G401 (cell line): ENCODE data around the gene C1orf87. TPM values are rescaled to one million over a fixed set of nuclear protein-coding genes. Genes with fewer than 3 reads are reported as not detected.

Source experiments
- DNase-seq: peaks from one replicate; pipeline ENCODE4 v3.0.0-alpha.2; 2015; ENCODE audit warnings: low spot score
- in situ Hi-C: cut with HindIII; loops from 2 replicates; pipeline ENCODE4 v1.10.0; 2016; ENCODE audit warnings: low sequenced_read_pairs, mixed read lengths
- total RNA-seq: library from RNA; depleted of rRNA; stranded (reverse); fragments of >200 nt; shearing (Covaris generic); gene quantifications from 2 replicates; pipeline ENCODE4 v1.2.3, GENCODE V29; 2014

C1orf87 gene
- total RNA-seq, 1 experiment from 2014 or later, result not detected

DNA sequence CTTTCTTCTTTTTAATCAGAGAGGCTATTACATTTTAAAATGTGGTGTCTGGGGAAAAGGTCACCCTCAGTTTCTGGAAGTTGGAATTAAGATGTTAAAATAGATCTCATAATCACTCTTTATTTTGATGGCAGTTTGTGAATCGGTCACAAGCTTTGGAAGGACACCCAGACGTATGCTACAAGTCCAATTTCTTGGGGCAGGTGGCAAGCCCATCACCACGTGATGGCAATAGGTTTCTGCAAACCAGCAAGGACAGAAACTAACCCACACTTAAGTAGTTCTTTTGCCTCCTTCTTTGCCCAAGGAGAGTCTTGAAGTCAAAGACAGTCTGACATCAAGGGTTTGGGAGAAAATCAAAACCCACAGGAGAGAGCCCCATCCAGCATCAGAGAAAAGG lies 72.9 kb downstream of the C1orf87 start:
- DNase-seq, result no peak
- in situ Hi-C loops, result no loop called here

DNA sequence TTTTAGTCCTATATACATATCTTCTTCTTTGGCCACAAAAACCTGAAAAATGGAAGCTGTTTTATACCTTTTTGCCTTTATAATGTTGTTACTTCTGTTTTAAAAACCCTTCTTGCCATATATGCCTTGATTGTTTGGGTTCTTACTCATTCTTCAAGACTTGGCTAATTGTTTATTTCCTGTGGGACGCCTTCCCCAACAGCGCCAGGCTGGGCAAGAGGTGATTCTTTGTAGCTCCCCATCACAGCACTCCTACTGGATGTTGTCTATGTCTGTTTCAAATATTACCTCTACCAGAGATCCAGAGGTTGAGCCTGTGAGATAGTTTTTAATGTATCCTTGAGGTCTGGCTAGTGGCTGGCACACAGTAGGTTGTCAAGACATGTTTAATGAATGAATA lies 73.8 kb downstream of the C1orf87 start:
- in situ Hi-C loops, result no loop called here
- DNase-seq, result no peak

DNA sequence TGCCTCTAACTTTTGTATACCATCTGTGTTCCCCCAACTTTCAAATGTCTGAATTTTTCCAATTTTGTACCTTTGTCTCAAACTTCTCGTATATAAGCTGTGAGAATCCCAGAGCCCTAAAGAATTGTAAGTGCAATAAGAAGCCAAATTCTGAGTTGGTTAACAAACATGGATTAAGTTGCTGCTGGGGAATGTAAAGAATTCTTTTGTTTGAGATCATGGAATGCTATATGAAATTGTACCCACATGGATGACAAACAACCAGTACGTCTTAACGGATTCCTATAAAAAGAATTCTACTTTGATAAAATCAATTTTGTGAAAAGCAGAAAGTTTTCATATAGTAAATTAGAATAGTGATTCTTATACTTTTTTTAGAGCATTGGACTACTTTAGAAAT lies 74.6 kb downstream of the C1orf87 start:
- in situ Hi-C loops, result no loop called here
- no peak for DNase-seq

DNA sequence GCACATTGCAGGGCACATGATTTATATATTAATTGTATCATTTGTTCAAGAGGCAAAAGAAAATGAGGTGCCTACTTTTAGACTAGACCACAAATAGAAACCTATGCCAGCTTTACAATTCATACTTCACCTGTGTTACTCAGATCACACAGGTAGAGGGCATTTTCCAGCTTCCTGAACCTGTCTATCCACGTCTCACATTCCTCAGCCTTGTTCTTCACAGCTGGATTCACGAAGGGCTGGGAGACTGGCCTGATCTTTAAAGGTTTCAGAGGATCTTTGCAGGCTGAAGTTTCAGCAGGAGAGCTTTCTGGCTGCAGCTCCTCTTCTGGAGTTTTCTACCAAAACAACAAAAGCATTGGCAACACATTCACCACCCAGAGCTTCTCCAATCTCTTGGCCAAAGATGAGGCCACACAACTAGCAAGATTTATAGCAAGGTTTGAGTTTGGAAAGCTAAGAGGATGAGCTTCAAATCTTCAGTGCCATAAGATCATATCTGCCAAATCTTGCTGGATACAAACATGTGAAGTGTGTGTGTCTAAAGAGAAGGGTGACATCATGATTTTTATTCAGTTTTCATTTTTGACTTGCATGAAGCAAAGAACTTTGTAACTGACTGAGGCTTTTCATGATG lies 76.0 kb downstream of the C1orf87 start:
- in situ Hi-C loops, result no loop called here
- DNase-seq, result no peak

DNA sequence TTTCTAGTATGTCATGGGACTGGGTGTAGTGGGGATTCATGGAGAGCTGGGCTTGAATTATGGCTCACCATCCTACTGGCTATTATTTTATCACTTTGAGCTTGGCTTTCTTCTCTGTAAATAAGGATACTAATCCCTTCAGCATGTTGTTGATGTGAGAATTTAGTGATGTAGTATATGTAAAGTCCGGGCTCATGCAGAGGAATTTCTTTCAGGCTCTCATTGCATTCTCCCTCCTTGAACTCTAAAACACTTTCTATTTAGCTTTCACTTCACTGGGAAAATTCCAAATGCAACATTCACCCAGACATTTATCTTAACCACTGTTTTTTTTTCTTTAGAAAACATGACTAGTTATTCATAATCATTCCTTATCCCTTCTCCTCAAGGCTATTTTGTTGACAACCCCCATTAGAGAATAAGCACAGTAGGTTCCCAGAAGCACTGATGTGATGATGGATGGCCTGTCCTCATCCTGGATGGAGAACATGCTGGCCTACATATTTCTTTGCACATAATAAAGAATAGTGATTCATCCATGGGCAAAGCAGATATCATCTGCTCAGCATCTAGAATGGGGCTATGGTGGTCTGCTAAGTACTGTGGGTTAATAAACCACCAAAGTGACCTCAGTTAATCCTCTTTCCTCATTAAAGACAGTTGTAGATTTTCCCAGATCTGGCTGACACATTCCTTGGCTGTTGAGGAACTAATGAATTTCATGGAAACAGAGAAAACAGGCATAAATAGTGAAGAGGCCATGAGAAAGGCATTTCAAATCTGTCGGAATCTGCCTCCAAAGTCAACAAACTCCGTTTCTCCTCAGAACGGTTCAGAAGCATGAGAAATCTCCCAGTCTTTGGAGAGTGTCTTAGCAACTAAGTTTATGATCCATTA lies 79.0 kb downstream of the C1orf87 start:
- no peak for DNase-seq
- in situ Hi-C loops, result no loop called here

DNA sequence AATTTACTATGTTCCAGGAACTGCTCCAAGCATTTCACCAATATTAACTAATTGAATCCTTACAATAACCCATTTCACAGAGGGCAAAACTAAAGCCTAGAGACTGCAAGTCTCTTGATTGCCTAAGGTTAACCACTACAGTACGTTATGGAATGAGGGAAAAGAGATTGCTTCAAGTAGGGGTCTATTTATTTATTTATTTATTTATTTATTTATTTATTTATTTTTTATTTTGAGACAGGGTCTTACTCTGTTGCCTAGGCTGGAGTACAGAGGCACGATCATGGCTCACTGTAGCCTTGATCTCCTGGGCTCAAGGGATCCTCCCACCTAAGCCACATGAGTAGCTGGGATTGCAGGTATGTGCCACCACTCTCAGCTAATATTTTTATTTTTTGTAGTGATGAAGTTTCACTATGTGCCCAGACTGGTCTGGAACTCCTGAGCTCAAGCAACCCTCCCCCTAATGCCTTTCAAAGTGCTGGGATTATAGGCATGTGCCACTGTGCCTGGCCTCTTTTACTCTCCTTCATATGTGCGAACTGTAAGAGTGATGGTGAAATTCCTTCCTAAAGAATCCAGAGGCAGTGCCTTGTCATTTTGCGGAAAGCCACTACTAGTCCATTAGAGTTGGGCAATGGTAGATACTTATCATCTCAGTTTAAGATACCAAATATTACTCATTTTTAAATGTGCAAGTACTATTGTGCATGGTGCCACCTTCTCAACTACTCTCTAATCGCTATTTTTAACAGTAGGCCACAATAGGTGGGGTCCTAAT lies 81.3 kb downstream of the C1orf87 start:
- DNase-seq, result no peak
- in situ Hi-C loops, result no loop called here

DNA sequence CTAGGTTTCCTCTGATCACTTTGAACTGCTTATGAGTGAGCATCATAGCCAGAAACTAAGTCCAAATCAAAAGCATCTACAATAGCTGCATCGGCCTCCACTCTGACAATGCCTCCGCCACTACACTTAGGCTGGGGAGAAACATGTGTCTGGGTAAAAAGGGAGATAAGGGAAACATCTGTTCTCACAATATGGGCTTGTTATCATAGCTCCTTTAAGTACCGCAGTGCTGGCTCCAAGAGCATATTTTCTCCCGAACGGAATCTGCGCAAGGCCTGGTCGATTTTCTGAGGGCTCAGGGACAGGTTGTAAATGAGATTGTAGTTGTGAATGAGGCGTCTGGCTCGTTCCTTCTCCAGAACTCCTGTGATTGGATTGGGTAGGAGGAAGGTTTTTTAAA lies 83.1 kb downstream of the C1orf87 start:
- DNase-seq, result no peak
- in situ Hi-C loops, result no loop called here

DNA sequence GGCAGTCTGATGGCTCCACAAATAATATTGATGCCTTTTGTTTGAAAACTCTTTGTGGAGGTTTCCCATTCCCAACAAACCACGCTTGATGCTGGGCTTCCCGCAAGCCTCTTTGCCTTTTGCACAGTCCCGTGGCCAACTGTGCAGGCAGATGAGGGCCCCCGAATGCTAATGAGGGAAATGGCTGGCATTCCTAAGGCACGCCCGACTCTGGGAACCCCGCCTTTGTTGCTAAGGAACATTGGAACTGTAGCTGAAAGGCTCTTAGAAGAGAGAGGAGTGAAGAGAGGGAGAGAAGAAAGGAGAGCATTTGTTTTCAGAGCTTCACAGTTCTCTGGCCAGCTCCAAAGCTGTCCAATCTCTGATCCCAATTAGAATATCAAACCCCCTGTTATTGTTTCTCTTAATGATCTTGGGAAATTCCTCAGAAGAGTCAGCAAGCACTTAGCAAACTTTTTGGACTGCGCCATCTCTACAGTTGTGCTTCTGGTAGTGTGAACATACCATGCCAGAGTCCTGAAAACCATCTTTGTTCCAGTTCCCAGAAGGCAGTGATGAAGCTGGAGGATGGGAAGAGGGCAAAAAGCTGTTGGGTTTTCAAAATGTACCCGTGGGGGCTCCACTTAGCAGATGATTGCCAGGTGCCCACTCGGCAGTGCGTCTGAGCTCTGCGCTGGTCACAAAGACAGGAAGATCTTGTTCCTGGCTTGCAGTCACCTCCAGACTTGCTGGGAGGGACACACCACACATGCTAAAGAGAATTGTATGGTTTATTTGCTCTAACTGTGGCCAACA lies 86.9 kb downstream of the C1orf87 start:
- DNase-seq, result peak; percentile 44
- in situ Hi-C loops, result no loop called here

DNA sequence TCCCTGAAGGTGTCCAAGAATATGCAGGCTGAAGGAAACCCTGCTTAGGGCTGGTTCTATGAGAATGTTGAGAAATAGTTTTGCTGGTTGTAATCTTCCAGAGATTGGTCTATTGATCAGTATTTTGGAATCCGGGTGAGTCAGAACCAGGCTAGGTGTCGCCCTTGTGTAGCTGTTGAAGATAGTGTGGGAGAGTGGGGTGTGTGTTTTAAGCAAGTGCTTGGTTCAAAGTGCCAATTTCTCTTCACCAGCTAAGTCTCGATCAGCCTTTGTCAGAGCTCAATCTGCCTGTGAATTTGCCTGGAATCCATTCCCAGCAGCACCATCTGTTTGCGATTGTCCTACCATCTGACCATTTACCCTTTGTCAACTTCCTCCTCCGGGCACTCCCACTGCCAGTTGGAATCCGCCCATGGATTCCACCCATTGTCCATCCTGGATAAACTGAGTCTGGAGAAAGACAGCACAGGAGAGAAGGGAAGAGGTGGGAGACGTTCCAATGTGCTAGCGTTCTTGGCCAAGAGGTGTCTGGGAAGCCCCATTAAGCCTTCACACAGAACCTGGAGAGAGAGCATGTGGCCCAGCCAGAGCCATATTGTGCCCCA lies 87.6 kb downstream of the C1orf87 start:
- peak; percentile 34 for DNase-seq
- in situ Hi-C loops, result no loop called here

DNA sequence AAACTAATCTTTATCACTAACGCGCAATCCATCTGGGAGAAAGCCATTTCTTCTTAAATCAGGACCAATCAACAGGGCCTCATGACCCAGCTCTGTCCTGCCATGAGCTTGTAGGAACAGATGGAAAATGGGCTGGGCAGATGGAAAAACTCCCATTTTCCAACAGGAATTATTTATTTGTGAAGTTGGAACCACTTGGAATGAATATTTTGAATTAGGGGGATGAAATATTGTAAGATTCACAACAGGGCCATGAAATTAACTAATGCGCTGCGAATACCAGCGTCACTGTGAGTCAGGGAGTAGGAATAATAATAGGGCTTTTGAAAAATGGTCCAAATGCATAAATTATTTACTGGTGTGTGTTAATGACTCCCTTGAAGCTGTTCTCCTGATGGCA lies 93.9 kb downstream of the C1orf87 start:
- in situ Hi-C loops, result no loop called here
- DNase-seq, result no peak

DNA sequence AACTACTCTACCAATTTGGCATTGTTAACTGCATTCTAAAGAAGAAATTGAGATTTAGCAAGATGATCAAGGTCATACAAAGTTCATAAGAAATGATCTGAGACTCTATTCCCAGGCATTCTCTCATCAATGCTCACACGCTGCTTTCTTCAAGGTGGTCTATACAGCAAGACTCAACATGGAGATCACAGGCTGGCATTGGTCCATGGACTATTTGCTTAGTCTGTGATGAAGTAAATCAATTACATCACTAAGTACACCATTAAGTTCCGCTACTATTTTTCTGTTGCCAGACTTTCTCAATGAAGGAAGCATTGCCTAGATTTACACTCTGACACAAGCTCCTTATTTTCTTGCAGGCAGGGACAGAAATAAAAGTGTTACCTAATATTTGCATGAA lies 95.1 kb downstream of the C1orf87 start:
- no peak for DNase-seq
- in situ Hi-C loops, result no loop called here

DNA sequence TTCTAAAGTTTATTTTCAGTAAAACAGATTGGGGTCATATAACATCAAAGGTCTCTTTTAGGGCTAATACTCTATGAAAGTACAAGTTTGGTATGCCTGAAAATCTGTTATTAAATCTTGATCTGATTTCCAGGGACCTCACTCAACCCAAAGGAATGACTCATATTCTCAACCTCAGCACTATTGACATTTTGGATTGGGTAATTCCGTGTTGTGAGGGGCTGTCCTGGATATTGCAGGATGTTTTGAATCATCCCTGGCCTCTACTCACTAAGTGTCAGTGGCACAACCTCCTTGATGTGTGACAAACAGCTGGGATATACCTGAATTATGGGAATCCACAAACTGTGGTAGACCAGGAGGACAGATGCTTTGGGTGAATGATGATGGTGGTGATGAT lies 95.5 kb downstream of the C1orf87 start:
- in situ Hi-C loops, result no loop called here

DNA sequence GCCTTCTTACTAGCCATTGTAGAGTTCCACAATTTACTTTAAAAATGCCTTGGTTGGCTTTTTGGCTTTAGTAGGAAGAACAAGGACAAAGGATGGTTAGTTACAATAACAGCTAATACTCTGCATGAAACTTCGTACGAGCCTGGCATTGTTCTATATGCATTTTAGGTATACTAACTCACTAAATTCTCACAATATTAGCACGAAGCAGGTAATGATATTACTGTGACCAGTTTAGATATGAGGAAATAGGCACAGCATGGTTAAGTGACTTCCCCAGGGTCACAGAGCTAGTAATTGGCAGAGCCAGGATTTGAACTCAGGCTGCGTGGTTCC lies 96.5 kb downstream of the C1orf87 start:
- in situ Hi-C loops, result no loop called here
- no peak for DNase-seq

More for the DNA sequence above, 95.5 kb downstream of the C1orf87 start:
- DNase-seq, result no peak

DNA sequence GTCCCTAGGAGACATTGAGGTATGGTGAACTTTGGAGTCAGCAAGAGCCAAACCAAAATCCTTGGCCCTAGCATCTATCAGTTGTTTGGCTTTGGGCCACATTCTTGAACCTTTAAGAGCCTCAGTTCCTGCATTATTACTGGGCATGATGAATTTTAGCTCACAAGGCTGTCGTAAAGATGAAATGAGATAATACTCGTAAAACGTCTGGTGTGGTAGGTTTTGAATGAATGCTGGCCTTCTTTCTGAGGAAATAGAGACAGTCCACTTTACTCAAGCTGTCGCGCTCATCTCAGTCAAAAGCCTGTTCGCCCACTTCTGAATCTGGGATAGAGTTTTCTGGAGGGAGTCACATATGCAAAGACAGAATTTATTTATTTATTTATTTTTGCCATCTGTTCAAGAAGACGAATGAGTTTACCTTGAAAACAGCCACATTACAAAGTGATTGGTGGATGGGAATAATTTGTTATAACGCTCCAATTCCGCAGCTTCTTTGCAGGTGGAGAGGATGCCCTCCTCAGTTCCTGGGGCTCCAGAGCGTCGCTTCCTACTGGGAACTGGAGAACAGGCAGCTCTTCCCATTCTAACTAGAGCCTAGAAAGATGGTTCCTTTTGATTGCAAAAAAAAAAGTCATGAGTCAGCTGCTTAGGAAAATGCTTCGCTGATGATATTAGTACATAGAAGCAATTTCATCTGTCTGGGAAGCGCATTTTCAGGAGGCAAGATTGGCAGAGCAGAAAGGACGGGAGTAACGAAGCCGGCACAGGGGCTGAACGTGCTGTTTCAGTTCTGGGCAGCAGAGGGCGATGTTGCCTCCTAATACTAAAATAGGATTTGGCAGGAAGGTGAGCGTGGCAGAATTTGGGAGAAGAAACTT lies 97.1 kb downstream of the C1orf87 start:
- in situ Hi-C loops, result no loop called here
- DNase-seq, result peak; percentile 82

DNA sequence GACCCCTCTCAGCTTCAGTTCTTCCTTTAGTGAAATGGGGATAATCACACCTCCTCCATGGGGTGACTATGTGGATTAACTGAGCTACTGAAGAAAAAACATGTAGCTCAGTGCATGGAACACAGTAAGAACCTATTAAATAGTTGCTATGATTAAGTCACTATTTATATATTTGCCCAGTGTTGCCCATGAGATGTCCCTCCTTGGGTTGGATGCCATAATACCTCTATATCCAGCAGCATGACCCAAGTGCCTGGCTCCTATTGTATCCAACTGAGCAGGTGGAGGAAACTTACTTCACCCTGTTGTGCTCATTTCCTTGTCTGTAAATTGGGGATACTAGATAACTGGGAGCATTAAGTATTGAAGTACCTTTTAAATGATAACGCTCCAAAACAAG lies 99.9 kb downstream of the C1orf87 start:
- DNase-seq, result no peak
- in situ Hi-C loops, result no loop called here

DNA sequence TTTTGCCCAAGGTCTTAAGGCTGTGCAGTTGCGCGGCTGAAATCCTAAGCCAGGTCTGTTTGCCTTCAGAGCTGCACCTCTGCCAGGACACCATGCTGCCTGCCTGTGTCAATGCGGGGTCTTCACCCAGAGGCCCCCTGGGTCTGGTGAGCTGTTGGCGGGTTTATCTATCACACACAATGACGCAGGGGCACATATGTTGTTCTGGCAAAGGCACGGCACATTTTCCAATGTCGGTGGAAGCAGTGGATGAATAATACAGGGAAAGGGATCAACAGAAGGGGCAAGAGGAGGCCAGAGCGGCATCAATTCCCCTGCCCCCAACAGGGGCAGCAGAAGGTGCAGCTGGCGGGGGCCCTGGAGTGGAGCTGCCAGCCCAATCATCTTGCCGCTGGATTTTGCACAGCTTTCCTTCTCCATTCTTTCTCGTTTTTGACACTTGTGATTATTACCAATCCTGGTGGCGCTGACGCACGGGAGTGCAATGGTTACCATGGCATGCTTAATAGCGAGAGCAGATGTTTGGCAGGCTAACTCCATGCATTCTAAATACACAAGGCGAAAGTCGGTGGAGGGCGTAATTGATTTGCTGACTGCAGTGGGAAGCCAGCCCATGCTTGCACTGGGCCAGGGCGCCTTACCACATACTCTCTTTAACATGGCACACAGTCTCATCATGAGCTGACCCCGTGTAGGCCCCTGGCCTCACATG lies 101.2 kb downstream of the C1orf87 start:
- in situ Hi-C loops, result no loop called here
- DNase-seq, result peak; percentile 50

DNA sequence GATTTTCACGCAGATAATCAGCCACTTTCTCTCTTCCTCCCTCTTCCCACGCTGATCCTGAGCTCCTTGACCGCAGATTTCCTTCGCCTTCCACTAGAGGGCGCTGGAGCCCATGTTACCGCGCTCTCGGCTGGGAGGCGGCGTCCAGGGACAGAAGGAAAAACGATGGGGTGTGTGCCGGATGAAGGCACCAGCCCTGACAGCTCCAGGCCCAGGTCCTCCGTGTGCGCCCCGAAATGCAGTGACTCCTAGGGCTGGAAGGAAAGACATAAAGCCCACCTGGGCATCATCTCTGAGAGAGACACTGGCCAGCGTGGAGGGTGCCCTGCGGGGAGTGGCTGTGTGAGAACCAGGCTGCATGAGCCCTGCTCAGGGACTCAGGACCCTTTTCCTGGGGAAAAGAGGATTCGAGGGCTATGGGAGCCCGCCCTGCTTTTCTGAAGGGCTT lies 102.1 kb downstream of the C1orf87 start:
- DNase-seq, result peak; percentile 88
- in situ Hi-C loops, result no loop called here
